HEK293 (cell line): ENCODE measurements around the gene ELK4.

ENCODE experiments used
- CTCF ChIA-PET: fragments of 350-600 bp; formaldehyde crosslinking; extraction: SDS; loops from one replicate; lab custom pipeline; 2021; ENCODE audit warnings: antibody characterized with exemption; lab: Yijun Ruan, JAX
- POLR2A ChIA-PET: fragments of 300-600 bp; formaldehyde crosslinking; extraction: SDS; loops from one replicate; lab custom pipeline; 2020; ENCODE audit warnings: antibody characterized with exemption, inconsistent platforms; lab: Yijun Ruan, JAX
- H3K27ac ChIP-seq: fragments of 200-500 bp; sonication (Bioruptor generic); 2 replicates; pipeline ENCODE4 v1.5.1; 2014; ENCODE audit warnings: low read depth, low read length, control low read depth, inconsistent platforms; ENCODE audit errors: extremely low read depth
- H3K36me3 ChIP-seq, 2 experiments: fragments of 200-500 bp in 1 of 2; sonication (Bioruptor generic) in 1 of 2; 1 replicate in 1 of 2; 2 replicates in 1 of 2; pipeline ENCODE4 v1.5.1; 2014 to 2017; ENCODE audit warnings: inconsistent platforms in 2 of 2, low read length in 2 of 2; ENCODE audit not compliant: control insufficient read depth in 2 of 2, insufficient read depth in 1 of 2
- H3K4me1 ChIP-seq: fragments of 200-500 bp; sonication (Bioruptor generic); 2 replicates; pipeline ENCODE4 v1.5.1; 2014; ENCODE audit warnings: mild to moderate bottlenecking, low read length, inconsistent platforms; ENCODE audit not compliant: control insufficient read depth, insufficient read depth
- H3K4me3 ChIP-seq: 2 replicates; pipeline ENCODE4 v1.5.1; 2011; ENCODE audit warnings: low read depth, mild to moderate bottlenecking, control low read depth, low read length, moderate library complexity
- H3K9me3 ChIP-seq: fragments of 200-500 bp; sonication (Bioruptor generic); 2 replicates; pipeline ENCODE4 v1.5.1; 2014; ENCODE audit warnings: low read depth, low read length, inconsistent platforms; ENCODE audit not compliant: control insufficient read depth, insufficient read depth
- BCL11A ChIP-seq: fragments of 450-650 bp; formaldehyde crosslinking; IDR thresholded peaks from 2 replicates; pipeline ENCODE4 v1.5.1; 2016; ENCODE audit warnings: low read depth, missing biosample characterization, missing genetic modification characterization
- OVOL3 ChIP-seq: fragments of 450-650 bp; formaldehyde crosslinking; IDR thresholded peaks from 2 replicates; pipeline ENCODE4 v1.5.1; 2016; ENCODE audit warnings: missing biosample characterization, missing genetic modification characterization
- PRDM4 ChIP-seq: fragments of 450-650 bp; formaldehyde crosslinking; IDR thresholded peaks from 2 replicates; pipeline ENCODE4 v1.5.1; 2017; ENCODE audit warnings: missing biosample characterization, missing genetic modification characterization
- SCRT2 ChIP-seq: fragments of 450-650 bp; formaldehyde crosslinking; IDR thresholded peaks from 2 replicates; pipeline ENCODE4 v1.5.1; 2016; ENCODE audit warnings: missing biosample characterization, missing genetic modification characterization
- ZBTB48 ChIP-seq: fragments of 450-650 bp; formaldehyde crosslinking; IDR thresholded peaks from 2 replicates; pipeline ENCODE4 v1.5.1; 2016; ENCODE audit warnings: missing biosample characterization, missing genetic modification characterization
- ZFP41 ChIP-seq: fragments of 450-650 bp; formaldehyde crosslinking; IDR thresholded peaks from 2 replicates; pipeline ENCODE4 v1.5.1; 2016; ENCODE audit warnings: missing biosample characterization, missing genetic modification characterization, borderline replicate concordance
- ZNF2 ChIP-seq: fragments of 450-650 bp; formaldehyde crosslinking; IDR thresholded peaks from 2 replicates; pipeline ENCODE4 v1.5.1; 2016; ENCODE audit warnings: missing biosample characterization, missing genetic modification characterization
- ZNF23 ChIP-seq: fragments of 450-650 bp; formaldehyde crosslinking; IDR thresholded peaks from 2 replicates; pipeline ENCODE4 v1.5.1; 2016; ENCODE audit warnings: missing biosample characterization, missing genetic modification characterization, borderline replicate concordance
- ZNF354C ChIP-seq: fragments of 450-650 bp; formaldehyde crosslinking; IDR thresholded peaks from 2 replicates; pipeline ENCODE4 v1.5.1; 2016; ENCODE audit warnings: missing biosample characterization, missing genetic modification characterization, low read depth, borderline replicate concordance
- ZNF473 ChIP-seq: fragments of 450-650 bp; formaldehyde crosslinking; IDR thresholded peaks from 2 replicates; pipeline ENCODE4 v1.5.1; 2017; ENCODE audit warnings: missing biosample characterization, missing genetic modification characterization
- ZNF707 ChIP-seq: fragments of 450-650 bp; formaldehyde crosslinking; IDR thresholded peaks from 2 replicates; pipeline ENCODE4 v1.5.1; 2016; ENCODE audit warnings: missing biosample characterization, missing genetic modification characterization
- ZSCAN4 ChIP-seq: fragments of 450-650 bp; formaldehyde crosslinking; IDR thresholded peaks from 2 replicates; pipeline ENCODE4 v1.5.1; 2017; ENCODE audit warnings: missing biosample characterization, missing genetic modification characterization
- TF ChIP-seq, protein P1 (sequence below): fragments of 450-650 bp; formaldehyde crosslinking; IDR thresholded peaks from 2 replicates; pipeline ENCODE4 v1.5.1; 2017; ENCODE audit warnings: missing biosample characterization, missing genetic modification characterization

The ELK4 gene

DNA sequence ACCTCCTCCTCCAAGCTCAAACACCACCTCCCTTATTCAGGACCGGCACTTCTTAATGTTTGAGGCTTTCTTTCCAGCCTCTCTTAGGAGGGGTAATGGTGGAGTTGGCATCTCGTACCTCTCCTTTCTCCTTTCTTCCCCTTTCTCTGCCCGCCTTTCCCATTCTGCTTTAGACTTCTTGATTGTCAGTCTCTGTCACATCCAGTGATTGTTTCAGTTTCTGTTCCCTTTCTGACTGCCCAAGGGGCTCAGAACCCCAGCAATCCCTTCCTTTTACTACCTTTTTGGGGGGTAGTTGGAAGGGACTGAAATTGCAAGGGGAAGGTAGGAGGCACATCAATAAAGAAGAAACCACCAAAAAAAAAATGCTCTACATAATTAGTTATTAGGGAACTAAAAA is 5.6 kb downstream of the ELK4 start:
- no peak overlapping the region for H3K4me3 ChIP-seq
- no peaks in the 10 kb centered on the region for H3K4me1 ChIP-seq
- H3K9me3 ChIP-seq: no peaks in the 10 kb centered on the region
- ChIA-PET CTCF (no interaction called here), POLR2A (no interaction called here)
- peaks cover 11 to 21% of the 10 kb centered on the region in 2 experiments for H3K36me3 ChIP-seq
- no peak overlapping the region for H3K27ac ChIP-seq
- TF ChIP-seq ZNF23 (tag by site-specific recombination) (no peak), ZFP41 (tag by site-specific recombination) (no peak), PRDM4 (tag by site-specific recombination) (no peak), ZBTB48 (tag by site-specific recombination) (no peak), BCL11A (tag by site-specific recombination) (no peak), ZNF707 (tag by site-specific recombination) (no peak), ZNF354C (tag by site-specific recombination) (no peak)

- ChIA-PET CTCF (interaction anchor here (1.0 to 1.4 kb wide), 2 partner anchors 36 to 100 kb away, joined by 3 to 8 read pairs; no protein-coding TSS in a partner anchor), POLR2A (no interaction called here)
- no peaks in the 10 kb centered on the region for H3K9me3 ChIP-seq
- H3K4me3 ChIP-seq: no peak overlapping the region
- no peaks in the 10 kb centered on the region for H3K4me1 ChIP-seq
- H3K27ac ChIP-seq: no peak overlapping the region
- TF ChIP-seq ZNF2 (tag by site-specific recombination) (no peak), ZNF473 (tag by site-specific recombination) (no peak), OVOL3 (tag by site-specific recombination) (no peak)
- TF ChIP-seq, protein P1, sequence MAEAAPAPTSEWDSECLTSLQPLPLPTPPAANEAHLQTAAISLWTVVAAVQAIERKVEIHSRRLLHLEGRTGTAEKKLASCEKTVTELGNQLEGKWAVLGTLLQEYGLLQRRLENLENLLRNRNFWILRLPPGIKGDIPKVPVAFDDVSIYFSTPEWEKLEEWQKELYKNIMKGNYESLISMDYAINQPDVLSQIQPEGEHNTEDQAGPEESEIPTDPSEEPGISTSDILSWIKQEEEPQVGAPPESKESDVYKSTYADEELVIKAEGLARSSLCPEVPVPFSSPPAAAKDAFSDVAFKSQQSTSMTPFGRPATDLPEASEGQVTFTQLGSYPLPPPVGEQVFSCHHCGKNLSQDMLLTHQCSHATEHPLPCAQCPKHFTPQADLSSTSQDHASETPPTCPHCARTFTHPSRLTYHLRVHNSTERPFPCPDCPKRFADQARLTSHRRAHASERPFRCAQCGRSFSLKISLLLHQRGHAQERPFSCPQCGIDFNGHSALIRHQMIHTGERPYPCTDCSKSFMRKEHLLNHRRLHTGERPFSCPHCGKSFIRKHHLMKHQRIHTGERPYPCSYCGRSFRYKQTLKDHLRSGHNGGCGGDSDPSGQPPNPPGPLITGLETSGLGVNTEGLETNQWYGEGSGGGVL (tag by site-specific recombination): no peak
- peaks cover 17 to 35% of the 10 kb centered on the region in 2 experiments for H3K36me3 ChIP-seq
Observed at GRCh38 chr1:205623646-205624045, 8.2 kb downstream of the ELK4 start.

DNA sequence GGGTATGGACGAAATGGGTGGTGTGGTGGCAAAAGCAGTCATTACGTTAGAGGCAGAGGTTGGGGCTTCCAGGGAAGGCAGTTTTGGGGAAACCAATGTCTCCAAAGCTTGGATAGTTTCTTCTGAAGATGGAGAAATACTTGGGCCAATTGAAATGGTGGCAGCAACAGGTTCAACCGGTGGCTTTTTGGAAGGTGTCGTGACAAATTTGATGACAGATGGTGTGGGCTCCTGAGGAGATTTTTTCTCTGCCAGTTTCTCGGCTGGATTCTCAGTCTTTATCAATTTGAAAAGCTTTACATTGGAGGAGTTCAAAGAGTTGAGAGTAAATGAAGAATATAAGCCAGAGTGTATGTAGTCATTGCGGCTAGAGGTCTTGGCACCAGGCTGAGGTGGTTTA is 11.5 kb downstream of the ELK4 start:
- CTCF ChIA-PET: interaction anchor here (0.5 to 0.9 kb wide), 3 partner anchors 29 to 134 kb away, joined by 3 to 5 read pairs (median 5); no protein-coding TSS in a partner anchor

More for the DNA sequence above, 11.5 kb downstream of the ELK4 start:
- POLR2A ChIA-PET: no interaction called here
- H3K36me3 ChIP-seq: peaks cover 25 to 61% of the 10 kb centered on the region in 2 experiments
- no peak overlapping the region for H3K4me3 ChIP-seq
- no peak overlapping the region for H3K27ac ChIP-seq
- no peaks in the 10 kb centered on the region for H3K4me1 ChIP-seq
- H3K9me3 ChIP-seq: no peaks in the 10 kb centered on the region
- TF ChIP-seq BCL11A (tag by site-specific recombination) (no peak), SCRT2 (tag by site-specific recombination) (peak; percentile 76), ZSCAN4 (tag by site-specific recombination) (no peak)
